HUES64 (cell line): ENCODE data around the gene BCORL1.
A peak's percentile ranks its signal among the peaks of the same experiment; 100 is the strongest.

Source experiments
- H3K27ac ChIP-seq: 2 replicates; pipeline ENCODE4 v1.7.0; 2013; ENCODE audit warnings: low read depth, low read length, inconsistent platforms
- H3K27me3 ChIP-seq: 2 replicates; pipeline ENCODE4 v1.6.1; 2013; ENCODE audit warnings: mild to moderate bottlenecking, low read length; ENCODE audit not compliant: insufficient read depth
- H3K36me3 ChIP-seq: 2 replicates; pipeline ENCODE4 v1.6.1; 2013; ENCODE audit warnings: mild to moderate bottlenecking, low read length; ENCODE audit not compliant: insufficient read depth
- H3K4me1 ChIP-seq: 2 replicates; pipeline ENCODE4 v1.6.1; 2013; ENCODE audit warnings: mild to moderate bottlenecking, low read length, moderate library complexity; ENCODE audit not compliant: insufficient read depth
- H3K4me3 ChIP-seq: 2 replicates; pipeline ENCODE4 v1.5.1; 2013; ENCODE audit warnings: mild to moderate bottlenecking, low read length, moderate library complexity
- H3K9ac ChIP-seq: 2 replicates; pipeline ENCODE4 v1.6.1; 2013; ENCODE audit warnings: mild to moderate bottlenecking, low read depth, low read length
- H3K9me3 ChIP-seq: 2 replicates; pipeline ENCODE4 v1.6.1; 2013; ENCODE audit warnings: low read depth, low read length; ENCODE audit not compliant: insufficient read depth
- WGBS: fragments of 150-250, 120-280 bp; methylation state at CpG from one replicate; pipeline ENCODE4 v1.1.7; 2013; ENCODE audit warnings: missing lambda C conversion rate; 5-methylcytosine and 5-hydroxymethylcytosine counted together

The BCORL1 gene

GRCh38 chrX:129953881-129954280 is 28.6 kb upstream of the BCORL1 start:
- H3K27ac ChIP-seq = no peak overlapping the region
- peaks cover 15% of the 10 kb centered on the region; the same call in 1 of the 2 replicates for H3K4me1 ChIP-seq
- peak overlapping the region; percentile 55 for H3K4me3 ChIP-seq
- H3K9ac ChIP-seq = no peak overlapping the region
- H3K27me3 ChIP-seq = peaks cover 77% of the 10 kb centered on the region
- no peaks in the 10 kb centered on the region for H3K9me3 ChIP-seq
- WGBS = 9% methylated on average over 4 of the region's 4 CpGs
- H3K36me3 ChIP-seq = no peaks in the 10 kb centered on the region

GRCh38 chrX:129954804-129955203 is 27.6 kb upstream of the BCORL1 start:
- Histone ChIP-seq H3K4me1 (peaks cover 15% of the 10 kb centered on the region; the same call in 1 of the 2 replicates), H3K27ac (no peak overlapping the region), H3K36me3 (no peaks in the 10 kb centered on the region), H3K9ac (no peak overlapping the region), H3K4me3 (no peak overlapping the region), H3K9me3 (no peaks in the 10 kb centered on the region), H3K27me3 (peaks cover 85% of the 10 kb centered on the region)
- WGBS = 53% methylated on average over 3 of the region's 3 CpGs

- WGBS = 91% methylated on average over 2 of the region's 3 CpGs
Observed at GRCh38 chrX:129955682-129956081, 26.8 kb upstream of the BCORL1 start.

GRCh38 chrX:129956145-129956544 is 26.3 kb upstream of the BCORL1 start:
- Histone ChIP-seq H3K36me3 (no peaks in the 10 kb centered on the region), H3K27ac (no peak overlapping the region), H3K4me3 (peak overlapping the region; percentile 69), H3K9ac (no peak overlapping the region), H3K27me3 (peaks cover 92% of the 10 kb centered on the region), H3K4me1 (peaks cover 15% of the 10 kb centered on the region; the same call in 1 of the 2 replicates), H3K9me3 (no peaks in the 10 kb centered on the region)
- WGBS = 56% methylated on average over 7 of the region's 10 CpGs

More at GRCh38 chrX:129955682-129956081, 26.8 kb upstream of the BCORL1 start:
- Histone ChIP-seq H3K9ac (no peak overlapping the region), H3K4me1 (peaks cover 15% of the 10 kb centered on the region; the same call in 1 of the 2 replicates), H3K27me3 (peaks cover 90% of the 10 kb centered on the region), H3K36me3 (no peaks in the 10 kb centered on the region), H3K4me3 (no peak overlapping the region), H3K27ac (no peak overlapping the region), H3K9me3 (no peaks in the 10 kb centered on the region)

- Histone ChIP-seq H3K27ac (no peak overlapping the region), H3K4me3 (peak overlapping the region; percentile 69), H3K4me1 (peaks cover 15% of the 10 kb centered on the region; the same call in 1 of the 2 replicates)
Observed at GRCh38 chrX:129956765-129957164, 25.7 kb upstream of the BCORL1 start.

GRCh38 chrX:129957241-129958082 is 25.0 kb upstream of the BCORL1 start:
- Histone ChIP-seq H3K36me3 (no peaks in the 10 kb centered on the region), H3K27ac (no peak overlapping the region), H3K27me3 (peaks cover 90% of the 10 kb centered on the region), H3K9me3 (no peaks in the 10 kb centered on the region), H3K4me3 (peak overlapping the region; percentile 69), H3K9ac (no peak overlapping the region), H3K4me1 (peaks cover 9% of the 10 kb centered on the region; the same call in 1 of the 2 replicates)
- 1% methylated on average over 44 of the region's 56 CpGs for WGBS

More at GRCh38 chrX:129956765-129957164, 25.7 kb upstream of the BCORL1 start:
- Histone ChIP-seq H3K36me3 (no peaks in the 10 kb centered on the region), H3K9ac (no peak overlapping the region), H3K27me3 (peaks cover 94% of the 10 kb centered on the region), H3K9me3 (no peaks in the 10 kb centered on the region)
- WGBS = 1% methylated on average over 19 of the region's 20 CpGs

- Histone ChIP-seq H3K36me3 (no peaks in the 10 kb centered on the region), H3K9me3 (no peaks in the 10 kb centered on the region), H3K27me3 (peaks cover 87% of the 10 kb centered on the region), H3K9ac (no peak overlapping the region), H3K4me3 (peak overlapping the region; percentile 69), H3K27ac (no peak overlapping the region), H3K4me1 (peaks cover 8% of the 10 kb centered on the region; the same call in 1 of the 2 replicates)
- 17% methylated on average over 6 of the region's 7 CpGs for WGBS
Observed at GRCh38 chrX:129958083-129958465, 24.4 kb upstream of the BCORL1 start.

- Histone ChIP-seq H3K4me1 (peaks cover 6% of the 10 kb centered on the region; the same call in 1 of the 2 replicates), H3K27me3 (peaks cover 78% of the 10 kb centered on the region), H3K4me3 (no peak overlapping the region), H3K27ac (no peak overlapping the region), H3K9ac (no peak overlapping the region), H3K9me3 (no peaks in the 10 kb centered on the region), H3K36me3 (no peaks in the 10 kb centered on the region)
- WGBS = 16% methylated on average over 11 of the region's 13 CpGs
Observed at GRCh38 chrX:129958814-129959492, 23.5 kb upstream of the BCORL1 start.

- Histone ChIP-seq H3K27me3 (peaks cover 73% of the 10 kb centered on the region), H3K9me3 (no peaks in the 10 kb centered on the region), H3K9ac (no peak overlapping the region), H3K4me1 (peaks cover under 1% of the 10 kb centered on the region; the same call in 1 of the 2 replicates), H3K4me3 (peak overlapping the region; percentile 38; the same call in 1 of the 2 replicates), H3K36me3 (no peaks in the 10 kb centered on the region), H3K27ac (no peak overlapping the region)
- 3% methylated on average over 15 of the region's 19 CpGs for WGBS
Observed at GRCh38 chrX:129959493-129959832, 23.0 kb upstream of the BCORL1 start.

GRCh38 chrX:129961180-129962083 is 21.0 kb upstream of the BCORL1 start:
- H3K4me3 ChIP-seq = peak overlapping the region; percentile 50

More at GRCh38 chrX:129961180-129962083, 21.0 kb upstream of the BCORL1 start:
- H3K27ac ChIP-seq = no peak overlapping the region
- H3K36me3 ChIP-seq = no peaks in the 10 kb centered on the region
- no peaks in the 10 kb centered on the region for H3K9me3 ChIP-seq
- no peaks in the 10 kb centered on the region for H3K4me1 ChIP-seq
- H3K9ac ChIP-seq = no peak overlapping the region
- WGBS = 8% methylated on average over 25 of the region's 26 CpGs
- peaks cover 57% of the 10 kb centered on the region for H3K27me3 ChIP-seq
